HepG2 (cell line): Measurements from ENCODE around the gene KIAA0319L. TPM values are rescaled to one million over a fixed set of nuclear protein-coding genes. Genes with fewer than 3 reads are reported as not detected.

ENCODE experiments used
- ATAC-seq: fragments of 200-7000 bp; cut with Tn5 transposase; 3 replicates; pipeline ENCODE4 v1.9.1; 2020; ENCODE audit warnings: mild to moderate bottlenecking, moderate library complexity
- BruUV-seq: library from RNA; stranded (reverse); fragments of 400-500 nt; replicated peaks from 2 replicates; lab custom pipeline; 2021; lab: Mats Ljungman, UMichigan
- CTCF ChIA-PET: fragments of 300-600 bp; formaldehyde crosslinking; extraction: SDS; loops from one replicate; lab custom pipeline; 2021; ENCODE audit warnings: low total read pairs, inconsistent platforms, low intra/inter-chr PET ratio; lab: Yijun Ruan, JAX
- POLR2A ChIA-PET: fragments of 350-600 bp; sonication (Branson Sonifier 250); formaldehyde crosslinking; loops from one replicate; lab custom pipeline; 2020; ENCODE audit warnings: antibody characterized with exemption, inconsistent platforms; lab: Yijun Ruan, JAX
- DNase-seq: peaks from one replicate; pipeline ENCODE4 v3.0.0-alpha.2; 2015; ENCODE audit warnings: low spot score
- FAIRE-seq: peaks from 3 replicates; lab custom pipeline; 2011; peaks lifted over from hg19 to GRCh38; lab: Jason Lieb, UNC
- H2AFZ ChIP-seq: one replicate; pipeline ENCODE4 v1.6.1; 2011; ENCODE audit warnings: low read length, inconsistent platforms
- H3K27ac ChIP-seq: fragments of 300-600 bp; 3 replicates; pipeline ENCODE4 v1.8.0; 2011; ENCODE audit warnings: mixed run types, mild to moderate bottlenecking, mixed read lengths, low read length, inconsistent platforms; ENCODE audit not compliant: insufficient read depth; ENCODE audit errors: extremely low read length
- H3K27me3 ChIP-seq, 2 experiments: fragments of 200-600 bp in 1 of 2; 2 replicates in 1 of 2; 3 replicates in 1 of 2; pipeline versions ENCODE4 v1.6.0 to v1.8.0; 2011; ENCODE audit warnings: low read length in 2 of 2, mild to moderate bottlenecking in 2 of 2, moderate library complexity in 2 of 2, inconsistent platforms in 1 of 2; ENCODE audit not compliant: insufficient read depth in 2 of 2, control insufficient read depth in 1 of 2
- H3K36me3 ChIP-seq, 2 experiments: fragments of 200-600 bp in 1 of 2; replicated peaks in 1 of 2; 2 replicates in 1 of 2; 3 replicates in 1 of 2; pipeline versions ENCODE4 v1.5.1 to v1.8.0; 2011; ENCODE audit warnings: low read length in 2 of 2, inconsistent platforms in 1 of 2; ENCODE audit not compliant: insufficient read depth in 2 of 2, control insufficient read depth in 1 of 2
- H3K4me1 ChIP-seq: 2 replicates; pipeline ENCODE4 v1.5.1; 2012; ENCODE audit warnings: low read length, inconsistent platforms; ENCODE audit not compliant: insufficient read depth
- H3K4me2 ChIP-seq: 2 replicates; pipeline ENCODE4 v1.6.0; 2011; ENCODE audit warnings: low read depth, low read length, inconsistent platforms
- H3K4me3 ChIP-seq, 3 experiments: fragments of 200-600 bp in 1 of 3; sonication (generic), shearing (Covaris generic) in 1 of 3; replicated peaks in 1 of 3; 2 replicates each; pipeline ENCODE4 v1.5.1; 2011 to 2016; ENCODE audit warnings: low read length in 3 of 3, inconsistent platforms in 2 of 3, low read depth in 2 of 3, mild to moderate bottlenecking in 2 of 3, control low read depth in 1 of 3, mixed read lengths in 1 of 3; ENCODE audit not compliant: insufficient read depth in 1 of 3
- H3K79me2 ChIP-seq: one replicate; pipeline ENCODE4 v1.6.1; 2011; ENCODE audit warnings: low read length, inconsistent platforms; ENCODE audit not compliant: insufficient read depth
- H3K9ac ChIP-seq: 2 replicates; pipeline ENCODE4 v1.6.0; 2011; ENCODE audit warnings: mild to moderate bottlenecking, low read depth, low read length, inconsistent platforms; ENCODE audit not compliant: insufficient read depth
- H3K9me3 ChIP-seq: 2 replicates; pipeline ENCODE4 v1.5.1; 2012; ENCODE audit warnings: mild to moderate bottlenecking, low read length
- H4K20me1 ChIP-seq: 2 replicates; pipeline ENCODE4 v1.6.0; 2011; ENCODE audit warnings: inconsistent platforms, mild to moderate bottlenecking, low read length, moderate library complexity; ENCODE audit not compliant: insufficient read depth
- MAFK ChIP-seq, 2 experiments: IDR thresholded peaks in 1 of 2; conservative IDR thresholded peaks in 1 of 2; 2 replicates each; pipeline ENCODE4 v1.6.1; 2011; ENCODE audit warnings: improper control_type of control experiment in 2 of 2, low read length in 2 of 2
- ZBTB33 ChIP-seq: sonication (generic); formaldehyde crosslinking; IDR thresholded peaks from 2 replicates; pipeline ENCODE4 v1.4.0; 2020; ENCODE audit warnings: missing genetic modification reagents
- ZNF160 ChIP-seq: sonication (generic); formaldehyde crosslinking; IDR thresholded peaks from 2 replicates; pipeline ENCODE4 v1.8.0; 2022; ENCODE audit warnings: mild to moderate bottlenecking, inconsistent platforms, missing genetic modification reagents
- ZNF777 ChIP-seq: sonication (generic); formaldehyde crosslinking; IDR thresholded peaks from 2 replicates; pipeline ENCODE4 v1.4.0; 2020; ENCODE audit warnings: missing genetic modification reagents
- whole genome bisulfite sequencing: methylation state at CpG from one replicate; pipeline ENCODE4 v1.1.6; 2017; ENCODE audit warnings: low lambda C conversion rate; 5-methylcytosine and 5-hydroxymethylcytosine counted together
- in situ Hi-C: cut with HindIII; loops from 2 replicates; pipeline ENCODE4 v1.10.0; 2017; ENCODE audit warnings: low pct_unique_long_range_greater_than_20kb; ENCODE audit not compliant: extremely low pct_ligation_motif_present
- intact Hi-C: fragments of 100-400 bp; cut with micrococcal nuclease; formaldehyde crosslinking; loops from one replicate; pipeline ENCODE4 v1.10.0; 2022; ENCODE audit not compliant: unreplicated experiment
- polyA plus RNA-seq, 8 experiments: library from polyadenylated mRNA; depleted of rRNA in 3 of 8; stranded (reverse) in 7 of 8; unstranded in 1 of 8; fragments of >200 nt; fragmentation: Illumina TruSeq in 4 of 8; extraction: Trizol in 4 of 8; gene quantifications; 2 replicates each; pipeline versions ENCODE4 v1.2.1 to v1.2.3, GENCODE V29; 2011 to 2016; ENCODE audit warnings: low read depth in 4 of 8, missing spikeins in 1 of 8, mixed read lengths in 1 of 8; ENCODE audit not compliant: insufficient read depth in 1 of 8
- total RNA-seq, 5 experiments: library from RNA; depleted of rRNA; stranded (reverse); fragments of >200 nt; fragmentation: Illumina TruSeq; extraction: Trizol; gene quantifications; 2 replicates each; pipeline ENCODE4 v1.2.3, GENCODE V29; 2016; ENCODE audit warnings: low read depth in 1 of 5
- TF ChIP-seq, protein P1 (sequence below): sonication (generic); formaldehyde crosslinking; IDR thresholded peaks from 2 replicates; pipeline ENCODE4 v1.8.1; 2023; ENCODE audit warnings: missing genetic modification reagents, inconsistent platforms, borderline replicate concordance

The KIAA0319L gene
- total and polyA plus RNA-seq, 2 of the 13 experiments (the other 11 are each of a cell fraction or from before 2014, with no cell fraction given): 33.4 to 82.6 TPM

DNA sequence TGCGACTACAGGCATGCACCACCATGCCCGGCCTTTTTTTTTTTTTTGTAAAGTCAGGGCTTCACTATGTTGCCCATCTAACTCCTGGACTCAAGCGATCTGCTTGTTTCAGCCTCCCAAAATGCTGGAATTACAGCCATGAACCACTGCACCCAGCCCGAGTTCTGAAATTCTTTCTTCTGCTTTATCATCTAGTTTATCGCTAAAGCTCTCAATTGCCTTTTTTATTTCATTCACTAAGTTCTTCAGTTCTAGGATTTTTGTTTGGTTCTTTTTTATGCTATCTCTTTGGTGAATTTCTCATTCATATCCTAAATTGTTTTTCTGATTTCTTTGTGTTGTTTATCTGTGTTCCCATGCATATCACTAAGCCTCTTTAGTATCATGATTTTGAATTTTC, 27.0 kb downstream of the KIAA0319L start:
- WGBS: 77% methylated on average over 5 of the region's 5 CpGs

More for the DNA sequence above, 27.0 kb downstream of the KIAA0319L start:
- Histone ChIP-seq H3K36me3 (peaks cover 1 to 19% of the 10 kb centered on the region in 2 experiments; a peak in 4 of 5 replicates), H3K79me2 (no peaks in the 10 kb centered on the region), H3K4me1 (no peaks in the 10 kb centered on the region), H4K20me1 (no peaks in the 10 kb centered on the region), H3K27me3 (no peaks in the 10 kb centered on the region), H3K27ac (no peak overlapping the region), H3K4me3 (no peak overlapping the region), H3K4me2 (no peak overlapping the region), H3K9me3 (no peaks in the 10 kb centered on the region), H3K9ac (no peak overlapping the region), H2AFZ (no peak overlapping the region)
- intact Hi-C loops (no loop called here), in situ Hi-C loops (no loop called here)
- CTCF ChIA-PET: no interaction called here
- POLR2A ChIA-PET: no interaction called here
- FAIRE-seq (no peak), ATAC-seq (no peak), DNase-seq (no peak)
- no peak for TF ChIP-seq ZNF777 (CRISPR knock-in tag)
- no peak for TF ChIP-seq ZBTB33
- no peak for TF ChIP-seq MAFK (conservative IDR thresholded peaks at IDR 0.05 in 1 of 2, IDR thresholded peaks at IDR 0.05 in 1 of 2; ENCODE audit: low read length in 2 of 2)
- peak; percentile 93 for TF ChIP-seq ZNF160 (CRISPR knock-in tag)
- TF ChIP-seq, protein P1, sequence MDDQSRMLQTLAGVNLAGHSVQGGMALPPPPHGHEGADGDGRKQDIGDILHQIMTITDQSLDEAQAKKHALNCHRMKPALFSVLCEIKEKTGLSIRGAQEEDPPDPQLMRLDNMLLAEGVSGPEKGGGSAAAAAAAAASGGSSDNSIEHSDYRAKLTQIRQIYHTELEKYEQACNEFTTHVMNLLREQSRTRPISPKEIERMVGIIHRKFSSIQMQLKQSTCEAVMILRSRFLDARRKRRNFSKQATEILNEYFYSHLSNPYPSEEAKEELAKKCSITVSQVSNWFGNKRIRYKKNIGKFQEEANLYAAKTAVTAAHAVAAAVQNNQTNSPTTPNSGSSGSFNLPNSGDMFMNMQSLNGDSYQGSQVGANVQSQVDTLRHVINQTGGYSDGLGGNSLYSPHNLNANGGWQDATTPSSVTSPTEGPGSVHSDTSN (CRISPR knock-in tag): no peak
- no TSS peak for BruUV-seq
